Mucosa of stomach (tissue), 1 donor: ENCODE results near the gene DDB1.

Experiments
- H3K27me3 ChIP-seq: one replicate; pipeline ENCODE4 v1.7.0; 2013; ENCODE audit warnings: mild to moderate bottlenecking, low read length; ENCODE audit not compliant: control insufficient read depth, insufficient read depth
- H3K36me3 ChIP-seq: one replicate; pipeline ENCODE4 v1.7.0; 2013; ENCODE audit warnings: low read length; ENCODE audit not compliant: control insufficient read depth, insufficient read depth
- H3K4me1 ChIP-seq: one replicate; pipeline ENCODE4 v1.7.0; 2013; ENCODE audit warnings: mild to moderate bottlenecking, low read length; ENCODE audit not compliant: control insufficient read depth, insufficient read depth
- H3K4me3 ChIP-seq: one replicate; pipeline ENCODE4 v1.7.0; 2013; ENCODE audit warnings: low read length
- H3K9ac ChIP-seq: one replicate; pipeline ENCODE4 v1.7.0; 2013; ENCODE audit warnings: mild to moderate bottlenecking, low read length, moderate library complexity
- H3K9me3 ChIP-seq: one replicate; pipeline ENCODE4 v1.7.0; 2013; ENCODE audit warnings: mild to moderate bottlenecking, low read length, moderate library complexity; ENCODE audit not compliant: control insufficient read depth
- donor health status: Pancreatic carcinoma.

Gene DDB1

GRCh38 chr11:61340979-61341378 lies 8.1 kb upstream of the DDB1 start:
- Histone ChIP-seq H3K4me3 (no peak overlapping the region), H3K27me3 (no peaks in the 10 kb centered on the region), H3K9ac (no peak overlapping the region), H3K4me1 (peaks cover 13% of the 10 kb centered on the region), H3K9me3 (no peaks in the 10 kb centered on the region), H3K36me3 (peaks cover 5% of the 10 kb centered on the region)

- H3K9me3 ChIP-seq = no peaks in the 10 kb centered on the region
- H3K4me1 ChIP-seq = peaks cover 22% of the 10 kb centered on the region
- H3K36me3 ChIP-seq = peaks cover 5% of the 10 kb centered on the region
- H3K9ac ChIP-seq = no peak overlapping the region
- no peak overlapping the region for H3K4me3 ChIP-seq
- H3K27me3 ChIP-seq = no peaks in the 10 kb centered on the region
These were observed 6.6 kb upstream of the DDB1 start for GRCh38 chr11:61339490-61339878.

GRCh38 chr11:61338783-61339489 lies 6.0 kb upstream of the DDB1 start:
- no peaks in the 10 kb centered on the region for H3K9me3 ChIP-seq
- no peaks in the 10 kb centered on the region for H3K27me3 ChIP-seq
- no peak overlapping the region for H3K9ac ChIP-seq
- no peak overlapping the region for H3K4me3 ChIP-seq
- peaks cover 5% of the 10 kb centered on the region for H3K36me3 ChIP-seq
- peaks cover 27% of the 10 kb centered on the region for H3K4me1 ChIP-seq

- H3K27me3 ChIP-seq = no peaks in the 10 kb centered on the region
- H3K36me3 ChIP-seq = peaks cover 5% of the 10 kb centered on the region
- no peak overlapping the region for H3K9ac ChIP-seq
- H3K4me1 ChIP-seq = peaks cover 33% of the 10 kb centered on the region
- no peak overlapping the region for H3K4me3 ChIP-seq
- no peaks in the 10 kb centered on the region for H3K9me3 ChIP-seq
These were observed 5.0 kb upstream of the DDB1 start for GRCh38 chr11:61337706-61338470.

GRCh38 chr11:61336171-61336935 lies 3.4 kb upstream of the DDB1 start:
- Histone ChIP-seq H3K4me3 (no peak overlapping the region), H3K9me3 (no peaks in the 10 kb centered on the region), H3K36me3 (no peaks in the 10 kb centered on the region), H3K9ac (peak overlapping the region; percentile 19), H3K27me3 (no peaks in the 10 kb centered on the region), H3K4me1 (peaks cover 42% of the 10 kb centered on the region)

- H3K4me1 ChIP-seq = peaks cover 43% of the 10 kb centered on the region
- no peaks in the 10 kb centered on the region for H3K9me3 ChIP-seq
- no peak overlapping the region for H3K4me3 ChIP-seq
- peak overlapping the region; percentile 51 for H3K9ac ChIP-seq
- H3K27me3 ChIP-seq = no peaks in the 10 kb centered on the region
- no peaks in the 10 kb centered on the region for H3K36me3 ChIP-seq
These were observed 2.4 kb upstream of the DDB1 start for GRCh38 chr11:61335355-61335710.

- H3K4me3 ChIP-seq = no peak overlapping the region
- H3K9me3 ChIP-seq = no peaks in the 10 kb centered on the region
- H3K4me1 ChIP-seq = peaks cover 43% of the 10 kb centered on the region
- H3K9ac ChIP-seq = peak overlapping the region; percentile 51
- no peaks in the 10 kb centered on the region for H3K36me3 ChIP-seq
- no peaks in the 10 kb centered on the region for H3K27me3 ChIP-seq
These were observed 1.8 kb upstream of the DDB1 start for GRCh38 chr11:61334434-61335354.

- Histone ChIP-seq H3K4me3 (peak overlapping the region; percentile 94), H3K9ac (peak overlapping the region; percentile 99), H3K9me3 (no peaks in the 10 kb centered on the region), H3K36me3 (no peaks in the 10 kb centered on the region), H3K27me3 (no peaks in the 10 kb centered on the region), H3K4me1 (peaks cover 43% of the 10 kb centered on the region)
These were observed 887 bp upstream of the DDB1 start for GRCh38 chr11:61333550-61334433.

- no peaks in the 10 kb centered on the region for H3K27me3 ChIP-seq
- H3K4me1 ChIP-seq = peaks cover 43% of the 10 kb centered on the region
- peak overlapping the region; percentile 94 for H3K4me3 ChIP-seq
- peak overlapping the region; percentile 99 for H3K9ac ChIP-seq
- H3K36me3 ChIP-seq = no peaks in the 10 kb centered on the region
- H3K9me3 ChIP-seq = no peaks in the 10 kb centered on the region
These were observed 566 bp downstream of the DDB1 start for GRCh38 chr11:61332281-61332796.

GRCh38 chr11:61331651-61332050 lies 1.3 kb downstream of the DDB1 start:
- no peaks in the 10 kb centered on the region for H3K9me3 ChIP-seq
- H3K36me3 ChIP-seq = peaks cover 2% of the 10 kb centered on the region
- peak overlapping the region; percentile 94 for H3K4me3 ChIP-seq
- H3K9ac ChIP-seq = peak overlapping the region; percentile 99
- H3K27me3 ChIP-seq = no peaks in the 10 kb centered on the region
- H3K4me1 ChIP-seq = peaks cover 41% of the 10 kb centered on the region
